ENCODE measurements around the gene WDR90.

The WDR90 gene

DNA sequence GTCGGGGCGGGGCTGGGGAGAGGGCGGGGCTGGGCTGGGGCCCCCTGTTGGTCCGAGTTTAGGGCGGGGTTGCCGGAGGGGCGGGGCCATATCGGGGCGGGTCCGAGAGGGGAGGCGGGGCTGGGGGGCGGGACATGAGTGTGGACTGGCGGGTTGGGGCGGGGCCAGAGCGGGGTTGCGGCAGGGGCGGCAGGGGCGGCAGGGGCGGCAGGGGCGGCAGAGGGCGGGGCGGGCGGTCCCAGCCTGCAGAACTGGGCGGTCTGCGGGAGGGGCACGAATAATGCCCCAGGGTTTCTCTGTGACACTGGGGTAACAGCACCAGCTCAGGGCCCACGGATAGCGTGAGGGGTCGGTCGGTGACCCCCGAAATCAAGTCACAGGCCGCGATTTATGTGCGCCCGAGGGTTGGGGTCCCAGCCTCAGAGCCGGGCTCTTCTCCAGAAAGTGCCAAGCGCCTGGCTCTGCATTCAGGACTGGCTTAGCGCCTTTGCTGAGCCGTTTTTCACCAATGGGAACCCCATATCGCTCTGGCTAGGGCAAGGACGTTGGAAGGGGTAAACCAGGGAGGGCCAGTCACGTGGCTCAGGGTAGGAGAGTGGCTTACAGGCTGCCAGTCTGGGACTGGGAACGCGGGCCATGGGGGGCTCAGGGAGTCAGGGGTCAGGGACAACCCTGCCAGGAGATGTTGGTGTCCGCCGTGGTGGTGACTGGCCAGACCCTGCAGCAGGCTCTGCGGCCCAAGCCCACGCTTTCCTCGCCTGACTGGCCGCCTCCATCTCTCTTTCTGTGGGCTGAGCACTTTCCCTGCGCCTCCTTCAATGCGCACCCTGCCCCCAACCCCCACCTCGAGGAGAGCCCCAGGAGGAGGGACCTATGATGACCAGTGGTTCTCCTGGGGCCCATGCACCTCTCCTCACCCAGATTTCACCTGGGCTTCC is 11.8 kb upstream of the WDR90 start:
- in situ Hi-C loops (cut with MboI; ENCODE audit: low sequenced_read_pairs) = no loop called here

DNA sequence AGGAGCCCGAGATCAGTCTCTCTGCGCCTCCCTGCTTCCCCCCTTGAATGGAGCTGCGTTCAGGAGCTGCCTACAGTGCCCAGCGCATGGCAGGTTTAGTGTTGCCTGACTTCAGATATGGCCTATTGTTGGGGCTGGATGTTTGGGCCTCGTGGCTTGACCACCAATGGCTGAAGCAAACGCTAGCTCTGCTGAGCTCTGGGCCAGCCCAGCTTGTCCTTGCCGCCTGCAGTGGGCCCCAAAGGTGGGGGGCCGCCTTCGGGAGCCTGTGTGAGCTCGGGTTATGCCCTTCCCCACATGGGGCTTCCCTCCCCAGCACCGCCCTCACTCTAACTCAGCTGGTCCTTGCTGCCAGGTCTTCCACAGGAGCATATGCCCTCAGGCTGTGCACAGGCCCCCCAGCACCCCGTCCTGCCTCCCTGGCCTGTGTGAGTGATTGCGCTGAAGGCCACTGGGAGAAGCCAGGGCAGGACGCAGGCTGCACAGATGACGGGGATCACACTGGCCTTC is 11.1 kb upstream of the WDR90 start:
- in situ Hi-C loops (cut with MboI; ENCODE audit: low sequenced_read_pairs) = no loop called here

DNA sequence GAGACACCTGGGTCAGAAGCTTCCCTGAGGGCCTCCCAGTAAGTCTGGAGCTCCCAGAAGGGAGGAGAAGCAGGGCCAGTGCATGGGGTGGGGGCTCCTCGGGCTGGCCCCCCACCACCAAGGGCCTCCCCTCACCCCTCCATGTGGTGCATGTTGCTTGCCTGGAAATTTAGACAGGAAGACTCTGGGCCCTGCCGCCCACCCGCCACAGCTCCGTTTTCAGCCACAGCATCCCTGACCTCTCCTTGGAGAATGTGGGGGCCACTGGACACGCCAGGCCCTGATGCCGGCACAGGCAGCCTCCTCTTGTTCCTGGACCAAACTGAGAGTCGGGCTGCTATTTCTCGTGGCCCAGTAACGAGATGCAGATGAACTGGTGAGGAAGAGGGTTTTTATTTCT is 10.3 kb upstream of the WDR90 start:
- in situ Hi-C loops (cut with MboI; ENCODE audit: low sequenced_read_pairs) = no loop called here

DNA sequence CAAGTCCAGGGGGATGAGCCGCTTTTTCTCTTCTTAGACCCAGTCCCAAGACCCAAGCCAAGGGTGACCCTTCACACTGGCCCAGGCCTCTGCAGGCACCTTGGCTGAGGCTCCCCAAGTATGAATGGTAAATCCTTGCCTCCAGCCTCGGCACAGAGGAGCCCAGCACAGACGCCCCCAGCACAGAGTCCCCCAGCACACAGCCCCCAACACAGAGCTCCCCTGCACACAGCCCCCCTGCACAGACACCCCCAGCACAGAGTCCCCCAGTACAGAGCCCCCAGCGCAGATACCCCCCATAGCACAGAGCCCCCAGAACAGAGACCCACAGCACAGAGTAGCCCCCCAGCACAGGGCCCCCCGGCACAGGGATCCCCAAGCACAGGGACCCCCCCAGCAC is 8.6 kb upstream of the WDR90 start:
- in situ Hi-C loops (cut with MboI; ENCODE audit: low sequenced_read_pairs) = no loop called here

DNA sequence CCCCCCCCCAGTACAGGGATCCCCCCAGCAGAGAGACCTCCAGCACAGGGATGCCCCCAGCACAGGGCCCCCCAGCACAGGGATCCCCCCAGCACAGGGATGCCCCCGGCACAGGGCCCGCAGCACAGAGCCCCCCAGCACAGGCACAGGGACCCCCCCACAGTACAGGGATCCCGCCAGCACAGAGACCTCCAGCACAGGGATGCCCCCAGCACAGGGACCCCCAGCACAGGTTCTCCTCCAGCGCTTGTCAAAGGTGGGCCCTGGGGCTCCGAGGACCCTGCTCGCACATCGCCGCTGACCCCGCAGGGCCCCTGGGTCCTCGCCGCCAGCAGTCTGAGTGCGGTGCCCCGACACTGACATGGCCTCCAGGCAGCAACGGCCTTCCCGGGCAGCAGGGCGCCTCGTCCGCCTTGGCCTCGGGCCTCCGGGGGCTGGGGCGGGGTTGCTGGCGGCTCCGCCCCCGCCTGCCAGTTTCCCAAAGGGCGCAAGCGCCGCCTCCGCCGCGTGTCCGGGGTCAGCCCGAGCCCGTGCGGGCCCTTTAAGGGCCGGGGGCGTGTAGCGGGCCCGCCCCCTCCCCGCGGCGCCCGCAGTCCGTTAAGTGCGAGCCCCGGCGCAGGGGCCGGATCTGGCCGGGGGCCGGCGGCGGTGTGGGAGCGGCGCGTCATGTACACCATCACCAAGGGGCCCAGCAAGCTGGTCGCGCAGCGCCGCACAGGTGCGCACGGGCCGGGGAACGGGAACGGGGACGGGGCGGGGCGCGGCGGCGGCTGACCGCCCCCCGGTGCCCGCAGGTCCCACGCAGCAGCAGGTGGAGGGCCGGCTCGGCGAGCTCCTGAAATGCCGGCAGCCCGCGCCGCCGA is 7.6 kb upstream of the WDR90 start, which contains the start of gene MCRIP2:
Gene MCRIP2, plus strand, starts transcription at position 503 of the 863 bp plus-strand sequence. Its CDS starts 164 bp downstream, at position 667.
- in situ Hi-C loops (cut with MboI; ENCODE audit: low sequenced_read_pairs) = no loop called here

DNA sequence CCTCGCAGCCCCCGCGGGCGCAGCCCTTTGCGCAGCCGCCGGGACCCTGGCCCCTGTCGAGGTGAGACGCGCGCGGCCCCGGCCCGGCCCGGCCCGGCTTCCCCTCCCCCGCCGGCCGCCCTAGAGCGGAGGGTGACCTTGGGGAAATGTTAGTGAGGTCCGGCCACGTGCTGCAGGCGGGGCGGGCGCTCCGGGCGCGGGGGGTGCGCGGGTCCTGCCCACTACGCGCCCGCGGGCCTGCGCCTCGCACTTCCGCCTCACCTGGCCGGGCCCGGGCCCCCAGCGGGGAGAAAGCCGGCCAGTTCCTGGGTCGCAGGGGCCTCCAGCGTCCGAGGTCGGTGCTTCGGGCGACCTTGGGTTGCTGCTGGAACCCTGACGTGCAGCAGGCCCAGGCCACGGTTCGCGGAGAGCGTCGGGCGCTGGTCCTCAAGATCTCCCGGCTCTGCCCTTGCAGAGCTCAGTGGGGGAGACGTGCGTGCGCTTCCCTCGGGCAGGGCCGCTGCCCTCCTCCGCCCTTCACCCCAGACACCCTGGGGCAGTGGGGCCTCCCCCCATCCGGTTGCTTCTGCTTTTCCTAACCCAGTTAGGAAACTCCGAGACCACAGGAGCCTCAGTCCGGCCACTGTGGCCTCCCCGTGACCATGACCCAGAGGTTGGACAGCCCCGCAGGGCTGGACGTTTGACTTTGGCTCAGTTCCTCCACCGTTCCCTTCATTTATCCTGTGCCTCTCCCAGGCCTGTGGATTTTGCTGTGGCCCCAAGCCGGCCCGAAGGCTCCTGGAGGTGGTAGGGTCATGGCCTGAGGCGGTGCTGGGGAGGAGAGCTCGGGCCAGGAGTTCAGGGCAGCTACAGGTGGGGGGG is 6.7 kb upstream of the WDR90 start:
- in situ Hi-C loops (cut with MboI; ENCODE audit: low sequenced_read_pairs) = no loop called here

DNA sequence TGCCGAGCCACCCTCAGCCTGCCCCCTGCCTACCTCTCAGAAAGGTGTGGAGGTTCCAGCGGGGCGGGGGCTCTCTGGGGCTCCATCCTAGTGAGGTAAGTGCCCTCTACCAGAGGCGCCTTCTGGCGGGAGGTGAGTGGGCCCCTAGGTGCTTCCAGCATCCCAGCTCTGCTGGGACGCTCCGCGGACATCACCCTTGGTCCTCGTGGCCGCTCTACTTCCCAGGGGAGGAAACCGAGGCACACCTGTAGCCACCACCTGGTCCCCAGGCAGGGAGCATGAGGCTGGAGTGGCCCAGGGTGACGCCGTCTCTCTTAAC is 6.2 kb upstream of the WDR90 start:
- in situ Hi-C loops (cut with MboI; ENCODE audit: low sequenced_read_pairs) = no loop called here

DNA sequence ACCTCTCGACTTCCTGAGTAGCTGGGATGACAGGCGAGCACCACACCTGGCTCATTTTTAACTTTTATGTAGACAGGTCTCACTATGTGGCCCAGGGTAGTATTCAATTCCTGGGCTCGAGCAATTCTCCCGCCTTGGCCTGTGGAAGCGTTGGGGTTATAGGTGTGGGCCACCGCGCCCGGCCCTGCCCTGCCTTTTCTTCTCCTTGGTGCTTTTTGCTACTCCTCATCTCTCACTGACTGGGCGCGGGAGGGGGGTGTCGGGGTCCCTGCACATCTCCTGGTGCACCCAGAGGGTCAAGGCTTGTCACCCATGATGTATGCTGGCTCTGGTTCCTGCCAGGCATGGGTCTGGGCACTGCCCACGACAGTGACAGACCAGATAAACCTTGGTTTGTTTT is 4.6 kb upstream of the WDR90 start:
- in situ Hi-C loops (cut with MboI; ENCODE audit: low sequenced_read_pairs) = no loop called here

DNA sequence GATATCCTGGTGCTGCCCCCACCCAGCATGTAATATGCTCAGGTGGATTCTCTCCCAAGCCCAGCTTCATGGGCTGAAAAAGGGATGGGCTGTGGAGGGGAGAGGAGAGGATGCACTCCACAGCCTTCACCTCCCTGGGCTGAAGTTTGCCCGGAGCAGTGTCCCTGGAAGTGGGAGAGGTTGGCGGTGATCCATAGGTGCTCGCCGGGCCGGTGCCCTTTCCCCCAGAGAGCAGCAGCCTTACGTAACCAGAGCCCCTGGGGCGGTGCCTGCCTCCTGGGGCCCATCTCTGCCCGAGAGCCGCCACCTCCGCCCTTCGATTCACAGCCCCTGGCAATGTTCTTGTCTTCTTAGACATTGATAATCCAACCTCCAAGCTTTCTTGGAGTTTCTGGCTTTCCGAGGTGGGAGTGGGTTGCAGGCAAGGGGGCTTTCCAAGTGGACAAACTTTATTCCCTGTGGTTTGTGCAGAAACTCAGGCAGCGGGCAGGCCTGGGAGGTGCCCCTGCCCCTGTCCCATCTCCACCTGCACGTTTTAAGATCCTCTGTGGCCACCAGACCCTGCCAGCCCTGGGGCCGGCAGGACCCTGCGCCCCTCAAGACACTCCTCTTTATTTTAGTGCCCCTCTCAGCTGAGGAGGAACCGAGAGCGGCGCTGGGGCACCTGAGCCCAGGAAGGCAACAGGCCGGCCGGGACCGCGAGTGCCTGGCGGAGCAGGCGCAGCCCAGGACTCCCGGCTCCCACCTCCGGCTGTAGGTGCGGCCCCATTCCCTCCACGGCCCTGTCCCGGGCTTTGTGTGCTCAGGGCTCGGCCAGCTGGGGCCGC is 3.1 kb upstream of the WDR90 start:
- in situ Hi-C loops (cut with MboI; ENCODE audit: low sequenced_read_pairs) = no loop called here

DNA sequence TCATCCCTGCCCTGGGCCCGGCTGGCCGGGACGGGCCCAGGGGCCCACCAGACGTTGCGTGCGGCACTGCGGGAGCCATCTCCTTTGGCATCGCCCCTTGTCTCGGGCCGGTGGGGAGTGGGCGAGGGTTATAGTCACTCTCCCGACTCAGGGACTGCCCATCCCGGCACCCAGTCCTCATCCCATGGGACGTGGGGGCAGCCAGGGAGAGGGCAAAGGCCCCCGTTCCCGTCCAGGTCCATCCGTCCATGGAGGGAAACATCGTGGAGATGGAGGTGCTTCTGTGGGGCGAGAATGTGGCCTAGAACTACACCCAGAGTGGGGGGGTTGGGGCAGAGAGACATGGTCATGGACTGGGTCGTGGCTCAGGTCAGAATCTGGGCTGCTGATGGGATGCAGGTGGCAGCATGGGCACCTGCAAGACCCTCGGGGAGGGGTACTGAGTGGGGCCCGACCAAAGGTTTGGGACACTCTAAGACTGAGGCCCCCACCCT is 2.4 kb upstream of the WDR90 start:
- in situ Hi-C loops (cut with MboI; ENCODE audit: low sequenced_read_pairs) = no loop called here

DNA sequence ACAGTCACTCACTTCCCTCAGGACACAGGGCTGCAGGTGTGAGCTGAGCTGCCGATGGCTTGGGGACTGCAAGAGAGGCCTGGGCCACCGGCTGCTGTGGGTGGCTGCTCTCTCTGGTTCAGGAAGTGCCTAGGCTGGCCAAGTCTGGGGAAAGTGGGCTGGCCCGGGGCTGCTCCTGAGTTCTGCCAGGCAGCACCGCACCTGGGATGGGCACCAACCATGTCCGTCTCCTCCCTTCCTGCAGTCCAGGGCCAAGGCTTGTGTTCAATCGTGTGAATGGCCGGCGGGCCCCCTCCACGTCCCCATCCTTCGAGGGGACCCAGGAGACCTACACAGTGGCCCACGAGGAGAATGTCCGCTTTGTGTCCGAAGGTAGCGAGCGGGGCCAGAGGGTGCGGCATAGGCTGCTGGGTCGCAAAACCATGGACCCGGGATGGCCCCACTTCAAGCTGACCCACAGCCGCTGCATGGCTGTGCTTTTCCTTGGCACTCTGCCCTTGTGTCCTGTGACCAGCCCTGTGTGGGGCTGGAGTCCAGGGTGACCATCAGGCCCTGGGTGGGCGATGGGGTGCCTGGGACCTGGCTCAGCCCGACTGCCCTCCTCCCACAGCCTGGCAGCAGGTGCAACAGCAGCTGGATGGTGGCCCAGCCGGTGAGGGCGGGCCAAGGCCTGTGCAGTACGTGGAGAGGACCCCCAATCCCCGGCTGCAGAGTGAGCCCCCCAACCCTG is 1.8 kb upstream of the WDR90 start:
- in situ Hi-C loops (cut with MboI; ENCODE audit: low sequenced_read_pairs) = no loop called here

DNA sequence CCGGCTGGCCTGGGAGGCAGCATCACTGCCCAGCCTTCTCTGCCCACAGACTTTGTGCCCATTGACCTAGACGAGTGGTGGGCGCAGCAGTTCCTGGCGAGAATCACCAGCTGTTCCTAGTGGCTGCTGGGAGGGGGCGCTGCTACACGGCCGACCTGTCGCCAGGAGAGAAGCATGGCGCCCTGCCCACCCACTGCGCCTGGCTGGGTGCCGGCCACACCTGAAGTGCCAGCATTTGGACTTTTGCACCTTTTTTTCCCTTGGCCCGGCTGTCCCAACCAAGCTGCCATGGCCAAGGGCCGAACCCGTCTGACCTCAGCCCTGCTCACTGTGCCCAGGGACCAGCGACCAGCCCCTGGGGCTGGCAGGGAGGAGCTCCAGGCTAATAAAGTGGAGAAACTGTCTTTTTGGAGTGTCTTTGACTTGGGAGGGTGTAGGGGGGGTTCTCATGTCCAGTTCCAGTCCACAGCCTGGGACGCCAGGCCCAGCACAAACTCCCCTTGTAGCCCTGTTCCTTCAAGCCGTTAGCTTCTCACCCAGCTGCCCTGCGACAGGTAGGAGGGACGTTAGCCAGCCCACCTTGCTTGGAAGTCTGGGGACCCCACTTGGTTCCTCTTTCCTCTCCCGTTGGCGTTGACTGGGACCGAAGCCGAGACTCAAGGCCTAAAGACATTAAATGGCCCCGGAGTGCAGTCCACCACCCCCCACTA is 939 bp upstream of the WDR90 start:
- in situ Hi-C loops (cut with MboI; ENCODE audit: low sequenced_read_pairs) = no loop called here

DNA sequence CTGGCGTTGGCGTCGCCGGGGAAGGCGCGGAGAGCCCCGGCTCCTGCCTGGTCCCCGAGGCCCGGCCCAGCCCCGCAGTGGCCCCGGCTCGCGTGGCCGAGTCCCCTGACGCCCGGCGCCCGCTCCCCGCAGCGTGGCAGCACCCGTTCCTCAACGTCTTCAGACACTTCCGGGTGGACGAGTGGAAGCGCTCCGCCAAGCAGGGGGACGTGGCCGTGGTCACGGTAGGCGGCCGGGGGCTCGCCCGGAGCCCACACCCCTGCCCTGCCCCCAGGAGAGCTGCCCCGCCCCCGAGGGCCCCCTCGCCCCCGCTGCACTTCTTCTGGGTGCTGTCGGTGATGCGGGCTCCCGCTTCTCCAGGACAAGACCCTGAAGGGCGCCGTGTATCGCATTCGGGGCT is 466 bp downstream of the WDR90 start:
- in situ Hi-C loops (cut with MboI; ENCODE audit: low sequenced_read_pairs) = no loop called here

DNA sequence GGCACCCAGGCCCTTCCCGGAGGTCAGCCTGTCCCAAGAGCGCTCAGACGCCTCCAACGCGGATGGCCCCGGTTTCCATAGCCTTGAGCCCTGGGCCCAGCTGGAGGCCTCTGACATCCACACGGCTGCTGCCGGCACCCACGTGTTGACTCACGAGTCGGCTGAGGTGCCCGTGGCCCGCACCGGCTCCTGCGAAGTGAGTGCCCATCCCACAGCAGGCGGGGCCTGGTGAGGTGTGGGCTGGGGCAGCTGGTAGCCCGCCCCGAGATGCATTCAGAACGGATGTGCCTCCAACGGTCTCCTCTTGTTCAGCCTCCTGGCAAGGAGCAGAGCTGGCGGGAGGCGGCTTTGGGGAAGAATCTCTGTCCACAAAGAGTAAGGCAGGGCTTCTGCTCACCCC is 2.7 kb downstream of the WDR90 start:
- in situ Hi-C loops (cut with MboI; ENCODE audit: low sequenced_read_pairs) = no loop called here

DNA sequence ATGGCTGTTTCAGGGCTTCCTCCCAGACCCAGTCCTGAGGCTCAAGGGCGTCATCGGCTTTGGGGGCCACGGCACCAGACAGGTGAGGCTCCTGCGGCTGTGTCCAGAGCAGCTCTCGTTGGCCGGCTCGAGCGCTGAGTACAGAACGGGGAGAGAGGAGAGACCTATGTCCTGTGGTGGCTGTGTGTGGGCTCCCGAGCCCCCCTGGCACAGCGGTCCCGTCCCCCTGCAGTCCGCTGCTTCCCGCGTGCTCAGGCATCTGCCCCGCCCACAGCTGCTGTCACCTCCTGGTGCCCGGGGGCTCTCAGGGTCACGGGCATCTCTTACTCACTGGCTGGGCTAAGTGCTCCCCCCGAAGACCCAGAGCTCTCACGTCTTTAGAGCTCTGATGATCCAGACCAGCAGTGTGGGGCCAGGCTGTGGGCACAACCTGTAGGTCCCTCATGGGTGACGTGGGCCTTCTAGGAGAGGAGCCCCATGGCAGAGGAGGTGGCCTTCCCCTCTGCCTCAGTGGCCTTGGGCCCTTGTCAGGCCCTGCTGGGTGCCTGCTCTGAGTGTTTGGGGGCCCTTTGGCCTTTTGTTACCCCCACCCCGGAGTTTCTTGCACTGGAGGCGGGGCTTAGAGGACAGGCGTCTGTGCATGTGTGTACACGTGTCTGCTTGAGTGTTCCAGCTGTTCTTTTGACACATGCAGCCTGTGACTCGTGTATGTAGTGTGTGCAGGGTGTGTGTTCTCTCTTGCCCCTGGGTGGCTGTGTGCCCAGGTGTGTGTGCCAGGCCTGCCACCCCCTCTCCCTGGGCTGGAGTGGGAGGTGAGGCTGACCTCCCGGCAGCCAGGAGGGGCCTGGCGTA is 3.5 kb downstream of the WDR90 start:
- in situ Hi-C loops (cut with MboI; ENCODE audit: low sequenced_read_pairs) = no loop called here

DNA sequence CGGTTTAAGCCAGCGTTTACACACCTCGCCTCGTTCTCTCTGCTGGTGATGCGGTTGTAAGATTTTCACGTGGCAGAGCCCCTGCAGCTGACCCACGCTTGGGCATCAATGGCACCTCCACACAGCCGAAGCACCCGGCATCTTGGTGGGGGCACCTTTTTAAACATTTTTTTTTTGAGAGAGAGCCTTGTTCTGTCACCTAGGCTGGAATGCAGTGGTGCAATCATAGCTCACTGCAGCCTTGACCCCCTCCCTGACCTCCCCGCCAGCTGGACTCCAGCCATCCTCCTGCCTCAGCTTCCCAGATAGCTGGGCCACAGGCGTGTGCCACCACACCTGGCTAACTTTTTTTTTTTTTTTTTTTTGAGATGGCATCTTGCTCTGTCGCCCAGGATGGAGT is 4.9 kb downstream of the WDR90 start:
- in situ Hi-C loops (cut with MboI; ENCODE audit: low sequenced_read_pairs) = no loop called here

DNA sequence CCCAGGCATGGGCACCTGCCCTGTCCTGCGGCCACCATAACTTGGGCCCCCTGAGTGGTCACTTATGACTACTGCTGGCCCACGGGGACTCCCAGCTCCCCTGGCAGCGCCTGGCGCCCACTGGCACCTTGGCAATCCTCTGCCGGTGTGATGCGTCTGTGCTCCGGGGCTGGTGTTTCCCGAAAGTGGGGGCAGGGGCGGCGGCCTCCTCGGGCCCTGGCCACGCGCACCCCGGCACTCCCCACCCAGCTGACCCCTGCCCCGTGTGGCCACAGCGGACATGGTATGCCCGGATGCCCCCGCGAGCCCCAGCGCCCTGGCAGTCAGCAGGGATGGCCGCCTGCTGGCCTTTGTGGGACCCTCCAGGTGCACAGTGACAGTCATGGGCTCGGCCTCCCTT is 8.3 kb downstream of the WDR90 start:
- in situ Hi-C loops (cut with MboI; ENCODE audit: low sequenced_read_pairs) = no loop called here

All from HL-60/S4 treated with phorbol 12-myristate 13-acetate at 8.2 ng/mL for 4 days and 3 days (cell line).